GM21717 (cell line): ENCODE results near the gene IL1R1.

Experiments used
- ATAC-seq: cut with Tn5 transposase; IDR thresholded peaks from one replicate; pipeline ENCODE4 v1.9.1; 2021; ENCODE audit warnings: mild to moderate bottlenecking, moderate library complexity; ENCODE audit not compliant: unreplicated experiment

IL1R1 gene

DNA sequence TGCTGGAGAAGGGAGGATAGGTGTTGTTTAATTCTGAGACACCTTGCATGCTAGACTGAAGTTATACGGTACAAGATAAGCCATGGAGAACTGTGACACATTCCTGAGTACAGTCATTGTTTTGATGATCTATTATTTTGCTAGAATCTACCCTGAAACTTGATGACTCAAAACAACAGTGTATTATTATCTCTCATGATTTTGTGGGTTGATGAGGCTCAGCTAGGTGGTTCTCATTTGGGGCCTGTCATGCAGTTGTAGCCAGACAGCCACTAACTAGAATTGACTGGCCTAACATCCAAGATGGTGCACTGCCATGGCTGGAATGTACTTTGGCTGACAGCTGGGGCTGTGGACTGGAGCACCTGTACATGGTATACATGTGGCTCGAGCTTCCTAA, 5.4 kb upstream of the IL1R1 start:
- ATAC-seq, result no peak

DNA sequence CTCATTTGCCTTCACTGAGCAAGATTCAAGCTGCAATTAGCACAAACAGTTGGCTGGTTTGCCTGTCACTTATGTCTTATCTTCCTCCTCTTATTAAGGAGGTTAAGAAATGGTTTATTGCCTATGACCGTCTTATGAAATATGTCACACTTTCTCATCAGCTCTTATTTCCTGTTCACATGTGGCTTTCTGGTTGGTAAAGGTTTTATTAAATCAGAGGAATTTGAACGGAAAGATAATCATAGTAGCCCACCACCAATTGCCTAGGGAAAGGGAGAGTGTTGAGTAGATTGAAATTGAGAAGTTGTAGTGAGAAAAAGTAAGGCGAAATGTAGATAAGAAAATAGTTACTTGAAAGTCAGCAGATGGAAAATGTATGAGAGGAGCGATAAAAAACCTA, 4.2 kb upstream of the IL1R1 start:
- no peak for ATAC-seq

DNA sequence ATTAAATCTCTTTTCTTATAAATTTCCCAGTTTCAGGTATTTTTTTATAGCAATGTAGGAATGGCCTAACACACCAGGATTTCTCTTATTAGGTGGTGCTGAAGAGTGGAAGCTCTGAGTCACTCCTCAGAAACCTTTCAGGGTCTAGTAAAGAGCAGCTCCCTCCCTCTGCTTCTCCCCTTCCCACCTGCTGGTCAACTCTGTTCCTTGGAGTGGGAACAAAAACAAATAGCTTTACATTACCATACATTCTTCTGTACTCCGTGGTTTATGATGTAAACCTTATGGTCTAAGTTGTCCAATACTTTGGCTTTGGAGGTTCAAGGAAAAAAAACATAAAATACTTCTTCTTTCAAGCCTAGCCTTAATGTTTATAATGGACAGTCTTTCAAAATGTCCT, 2.7 kb upstream of the IL1R1 start:
- no peak for ATAC-seq

DNA sequence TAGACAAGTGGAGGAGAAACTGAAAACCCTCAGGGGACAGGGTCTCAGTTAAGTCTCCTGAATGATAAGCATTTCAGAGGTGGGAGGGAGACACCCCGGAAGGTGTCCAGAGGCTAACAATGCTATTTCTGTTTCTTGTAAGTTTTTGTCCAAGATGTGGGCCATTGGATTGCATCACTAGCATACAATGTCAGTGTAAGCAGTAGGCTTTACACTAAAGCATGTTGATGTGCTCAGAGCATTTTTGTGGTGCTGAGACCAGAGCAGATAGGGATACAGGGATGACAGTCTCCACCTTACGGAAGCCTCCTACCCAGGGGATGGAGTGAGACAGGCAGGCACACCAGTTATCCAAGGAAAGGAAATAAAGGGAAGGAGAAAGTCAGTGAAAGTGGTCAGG, 2.2 kb upstream of the IL1R1 start:
- no peak for ATAC-seq

DNA sequence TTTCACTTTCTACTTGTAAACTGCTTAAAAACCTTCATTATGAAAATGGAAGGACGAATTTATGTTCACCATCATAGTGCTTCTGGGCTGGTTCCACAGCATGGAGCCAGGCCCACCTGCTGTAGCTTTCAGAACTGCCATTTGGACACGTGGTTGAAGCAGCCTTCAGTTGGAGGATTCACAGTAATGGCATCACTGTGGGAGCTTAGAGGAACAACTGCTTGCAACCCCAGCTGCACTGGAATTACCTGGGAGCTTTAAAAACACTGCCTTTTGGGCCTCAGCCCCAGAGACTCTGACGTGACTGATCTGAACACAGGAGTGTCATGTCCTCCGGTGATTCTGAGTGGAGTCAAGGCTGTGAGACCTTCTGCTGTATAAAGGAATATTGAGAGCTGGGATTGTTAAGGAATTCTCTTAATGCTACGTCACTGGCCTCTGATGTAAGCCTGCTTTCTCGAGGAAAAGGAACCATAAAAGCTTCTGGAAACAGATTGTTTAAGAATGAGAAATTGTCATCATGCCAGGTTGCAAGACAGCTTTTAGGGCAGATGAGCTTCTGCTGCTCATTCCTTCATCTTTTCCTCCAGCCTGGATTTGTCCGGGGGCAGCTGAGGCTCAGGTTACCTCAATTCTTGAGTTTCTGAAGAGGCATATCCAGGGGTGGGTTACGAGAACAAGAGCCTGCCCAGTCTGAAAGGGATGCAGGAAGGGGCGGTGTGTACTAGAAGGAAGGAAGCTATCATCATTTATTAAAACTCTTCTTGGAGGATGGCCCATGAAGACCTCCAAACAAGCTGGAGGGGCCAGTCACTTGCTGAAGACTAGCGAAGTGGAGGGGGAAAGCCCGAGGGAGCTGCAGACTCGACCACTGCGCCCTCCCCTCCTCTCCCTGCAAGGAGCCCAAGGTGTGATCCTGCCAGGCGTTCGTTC, 1.3 kb upstream of the IL1R1 start:
- no peak for ATAC-seq

DNA sequence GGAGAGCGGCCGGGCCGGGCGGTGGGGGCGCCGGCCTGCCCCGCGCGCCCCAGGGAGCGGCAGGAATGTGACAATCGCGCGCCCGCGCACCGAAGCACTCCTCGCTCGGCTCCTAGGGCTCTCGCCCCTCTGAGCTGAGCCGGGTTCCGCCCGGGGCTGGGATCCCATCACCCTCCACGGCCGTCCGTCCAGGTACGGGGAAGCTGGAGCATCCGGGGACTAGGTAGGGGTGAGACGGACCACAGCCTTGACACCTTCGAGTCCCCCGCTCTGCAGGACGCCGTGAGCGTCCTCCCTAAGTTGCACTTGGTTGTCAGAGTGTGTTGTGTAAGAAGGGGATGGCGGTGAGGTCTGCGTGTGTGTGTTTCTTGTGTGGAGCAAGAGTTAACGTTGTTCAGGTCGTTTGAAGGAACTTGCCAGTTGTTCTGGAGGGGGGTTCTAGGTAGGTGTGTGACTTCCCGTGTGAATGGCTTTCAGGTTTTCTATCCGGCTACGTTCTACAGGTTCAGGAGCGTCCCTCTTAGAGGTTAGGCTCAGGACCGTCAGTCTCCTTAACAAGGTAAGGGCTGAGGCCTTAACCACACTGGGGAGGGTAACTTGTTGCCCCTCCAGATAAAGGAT, 393 bp downstream of the IL1R1 start:
- ATAC-seq, result no peak

DNA sequence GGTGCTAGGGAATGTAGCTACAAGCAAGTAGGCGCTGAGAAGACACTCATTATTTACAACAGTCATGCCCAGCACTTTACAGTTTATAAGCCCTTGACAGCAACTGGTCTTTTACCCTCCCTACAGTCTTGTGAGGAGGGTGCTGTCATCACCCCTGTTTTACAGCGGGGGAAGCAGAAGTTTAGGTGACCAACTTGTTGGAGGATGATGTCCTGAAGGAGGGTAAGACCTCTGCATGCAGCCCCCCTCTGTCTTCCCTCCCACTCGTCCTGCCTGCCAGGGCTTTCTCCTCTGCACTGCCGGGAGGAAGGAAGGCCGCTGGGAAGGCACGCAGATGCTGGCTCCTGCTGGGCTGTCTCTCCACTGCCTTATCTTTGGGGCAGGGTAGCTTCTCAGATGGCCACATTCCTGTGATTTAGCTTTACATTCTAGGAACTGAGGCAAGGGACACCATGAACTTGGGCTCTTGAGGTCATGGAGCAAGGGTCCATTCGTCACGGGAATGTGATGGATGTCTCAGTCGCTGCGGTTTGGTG, 972 bp downstream of the IL1R1 start:
- no peak for ATAC-seq

DNA sequence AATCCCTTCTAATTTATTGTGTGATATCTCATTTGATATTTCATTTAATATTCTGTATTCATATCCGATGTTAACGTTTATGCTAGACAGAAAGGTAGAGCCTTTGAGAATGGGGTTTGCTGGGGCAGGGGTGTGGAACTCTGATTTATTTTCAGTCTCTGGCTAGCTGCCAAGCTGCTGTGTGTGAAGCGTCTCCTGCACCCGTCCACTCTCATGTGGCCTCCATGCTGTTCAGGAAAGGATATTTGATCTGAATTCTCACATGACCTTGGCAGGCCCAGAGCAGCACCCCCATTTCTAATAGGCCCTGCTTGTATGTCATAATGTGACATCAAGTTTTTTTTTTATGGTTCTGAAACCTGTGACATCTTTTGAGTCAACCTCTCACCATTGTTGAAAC, 1.6 kb downstream of the IL1R1 start:
- no peak for ATAC-seq

DNA sequence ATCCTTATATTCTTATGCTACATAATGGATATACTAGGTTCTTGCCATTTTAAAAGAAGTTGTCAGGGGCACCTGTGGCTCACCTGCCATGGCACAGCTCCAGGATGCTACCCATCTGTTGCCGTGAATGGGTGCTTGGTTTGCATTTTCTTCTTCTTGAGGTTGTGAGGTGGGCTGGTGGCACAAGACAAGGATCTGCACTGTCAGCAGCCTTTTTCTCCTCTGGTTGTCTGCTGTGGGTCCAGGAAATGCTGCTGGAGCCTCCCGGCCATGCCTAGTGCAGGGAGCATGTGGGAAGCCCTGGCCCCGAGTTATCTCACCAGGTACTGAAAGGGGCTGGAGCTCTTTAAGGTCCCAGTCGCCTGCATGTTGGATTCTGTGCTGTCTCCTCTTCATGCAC, 2.6 kb downstream of the IL1R1 start:
- ATAC-seq, result no peak

DNA sequence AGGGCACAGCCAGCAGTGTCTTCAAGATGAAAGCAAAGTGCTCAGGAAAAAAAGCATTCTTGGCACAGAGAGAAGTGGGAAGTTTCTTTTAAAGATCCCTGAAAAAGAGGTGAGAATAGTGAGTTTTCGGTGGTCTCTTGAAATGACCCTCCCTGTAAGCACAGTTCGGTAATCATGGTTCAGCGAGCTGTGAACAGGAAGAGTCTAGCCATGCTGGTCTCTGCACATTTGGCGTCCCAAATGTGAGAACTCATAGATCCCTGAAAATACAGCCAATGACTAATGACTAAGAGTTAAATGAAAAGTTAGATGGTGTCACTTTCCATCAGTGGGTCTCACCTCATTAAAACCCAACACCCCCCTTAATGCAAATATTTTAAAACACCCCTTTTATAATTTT, 3.4 kb downstream of the IL1R1 start:
- ATAC-seq, result no peak

DNA sequence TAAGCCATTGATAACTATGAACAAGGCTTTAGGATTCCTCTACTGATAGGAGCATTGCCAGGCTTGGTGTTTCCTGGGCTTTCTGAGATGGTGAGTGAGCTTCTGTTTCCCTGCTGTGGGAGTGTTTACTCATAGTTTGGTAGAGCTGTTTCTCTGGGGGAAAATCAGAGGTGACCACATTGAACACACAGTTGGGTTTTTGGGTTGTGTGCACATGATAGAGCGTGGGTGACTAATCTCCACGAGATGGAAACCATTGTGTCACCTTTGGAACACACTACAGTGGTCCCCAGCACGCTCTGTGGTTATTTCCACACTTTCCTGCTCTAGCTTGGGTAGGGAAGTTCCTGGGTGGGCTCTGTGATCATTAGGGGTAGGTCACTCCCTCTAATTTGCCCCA, 5.4 kb downstream of the IL1R1 start:
- ATAC-seq, result no peak

DNA sequence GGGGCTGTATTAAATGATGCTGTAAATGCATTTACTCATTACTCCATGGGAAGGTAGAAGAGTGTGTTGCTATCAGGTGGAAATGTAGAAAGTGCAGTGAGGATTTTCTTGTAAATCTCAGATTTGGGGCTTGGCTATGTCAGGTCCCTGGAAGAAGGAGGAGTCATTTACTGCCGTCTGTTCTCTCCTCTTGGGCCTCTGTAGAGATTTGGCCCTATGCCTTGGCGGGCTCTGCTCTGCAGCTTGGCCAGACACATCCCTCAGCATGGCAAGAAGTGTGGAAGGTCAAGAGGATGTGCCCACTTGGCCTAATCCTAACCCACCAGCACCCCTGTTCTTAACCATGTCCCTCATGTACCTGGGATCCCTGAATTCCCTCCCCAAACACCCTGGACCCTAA, 6.7 kb downstream of the IL1R1 start:
- ATAC-seq, result no peak

DNA sequence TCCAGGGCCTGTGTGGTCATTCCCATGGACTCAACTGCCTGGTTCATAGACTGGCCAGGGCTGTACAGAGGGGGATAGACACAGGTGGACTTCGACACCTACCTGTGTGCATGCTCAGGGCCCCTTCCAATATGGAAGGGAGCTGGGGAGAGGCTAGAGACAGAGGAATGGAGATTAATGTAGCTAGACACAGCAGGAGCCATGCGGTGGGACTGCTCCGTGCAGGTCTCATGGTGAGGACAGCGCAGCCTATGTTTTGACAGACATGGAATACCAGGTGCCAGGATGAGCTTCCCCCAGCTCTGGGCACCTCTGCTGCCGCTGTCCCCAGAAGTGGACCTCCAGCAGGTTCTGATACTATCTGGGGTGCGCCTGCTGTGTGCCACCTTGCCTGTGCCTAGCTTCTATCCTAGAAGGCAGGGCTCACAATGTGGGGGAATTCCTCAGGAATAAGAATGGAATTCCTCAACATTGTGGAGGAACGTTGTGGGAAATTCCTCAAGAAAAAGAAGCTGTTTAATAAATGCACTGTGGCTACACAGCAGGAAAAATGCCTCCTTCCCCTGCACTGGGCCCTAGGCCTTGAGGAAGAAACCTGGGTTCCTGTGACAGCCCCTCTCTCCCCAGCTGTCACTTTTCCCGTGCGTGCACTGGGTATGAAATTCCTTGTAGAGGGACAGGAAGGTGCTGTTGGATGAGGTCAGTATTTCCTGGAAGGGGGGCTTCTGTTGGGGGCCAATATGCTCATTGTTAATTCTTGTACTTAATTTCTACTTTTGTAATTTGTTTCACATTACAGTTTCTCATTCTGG, 7.3 kb downstream of the IL1R1 start:
- ATAC-seq, result no peak

DNA sequence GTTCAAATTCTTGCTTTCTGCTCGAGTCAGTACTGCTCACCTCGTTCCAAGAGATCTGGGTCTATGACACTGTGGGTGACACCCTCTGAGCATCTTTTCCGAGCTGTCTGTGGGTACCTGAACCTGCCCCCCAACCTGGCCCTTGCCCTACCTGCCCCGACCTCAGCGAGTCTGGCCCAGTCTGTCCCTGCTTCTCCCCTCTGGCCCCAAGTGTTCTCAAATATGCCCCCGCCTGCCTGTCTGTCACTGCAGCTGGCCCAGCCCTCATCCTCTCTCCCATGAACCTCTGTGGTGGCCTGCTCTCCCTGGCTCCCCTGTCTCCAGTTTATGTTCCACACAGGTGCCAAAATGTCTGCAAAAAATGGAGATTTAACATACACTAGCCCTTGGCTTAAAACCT, 11.8 kb downstream of the IL1R1 start:
- no peak for ATAC-seq

DNA sequence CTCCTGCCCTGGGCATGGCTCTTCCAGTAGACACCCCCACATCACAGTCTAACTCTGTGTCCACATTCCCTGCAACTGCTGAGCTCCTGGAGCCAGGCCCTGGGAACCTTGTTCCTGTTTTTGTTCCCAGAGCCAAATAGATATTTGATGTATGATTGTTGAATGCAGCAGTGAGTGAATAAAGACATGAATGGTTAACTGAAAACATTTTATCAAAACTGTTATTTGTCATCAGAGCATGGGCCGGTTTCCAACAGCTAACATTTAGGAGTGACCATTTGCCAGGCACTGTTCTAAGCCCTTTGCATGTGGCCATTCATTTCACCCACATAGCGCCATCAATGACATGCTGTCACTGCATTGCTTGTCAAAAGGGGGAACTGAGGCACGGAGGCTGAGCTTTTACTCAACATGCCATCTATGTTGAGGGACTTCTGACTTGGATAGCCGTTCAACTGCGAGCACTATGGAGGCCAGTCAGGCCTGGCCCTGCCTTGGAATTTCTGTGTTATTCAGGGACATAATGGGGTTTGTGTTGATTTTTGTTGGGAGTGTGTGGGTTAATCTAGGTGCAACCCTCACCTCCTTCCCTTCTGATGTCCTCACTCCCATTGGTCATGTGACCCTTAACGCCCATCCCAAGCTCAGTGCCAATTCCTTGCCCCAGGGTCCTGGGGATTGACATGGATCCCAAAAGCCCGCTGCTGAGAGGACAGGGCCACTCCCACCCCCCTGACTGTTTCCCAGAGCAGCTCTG, 12.6 kb downstream of the IL1R1 start:
- ATAC-seq, result no peak

DNA sequence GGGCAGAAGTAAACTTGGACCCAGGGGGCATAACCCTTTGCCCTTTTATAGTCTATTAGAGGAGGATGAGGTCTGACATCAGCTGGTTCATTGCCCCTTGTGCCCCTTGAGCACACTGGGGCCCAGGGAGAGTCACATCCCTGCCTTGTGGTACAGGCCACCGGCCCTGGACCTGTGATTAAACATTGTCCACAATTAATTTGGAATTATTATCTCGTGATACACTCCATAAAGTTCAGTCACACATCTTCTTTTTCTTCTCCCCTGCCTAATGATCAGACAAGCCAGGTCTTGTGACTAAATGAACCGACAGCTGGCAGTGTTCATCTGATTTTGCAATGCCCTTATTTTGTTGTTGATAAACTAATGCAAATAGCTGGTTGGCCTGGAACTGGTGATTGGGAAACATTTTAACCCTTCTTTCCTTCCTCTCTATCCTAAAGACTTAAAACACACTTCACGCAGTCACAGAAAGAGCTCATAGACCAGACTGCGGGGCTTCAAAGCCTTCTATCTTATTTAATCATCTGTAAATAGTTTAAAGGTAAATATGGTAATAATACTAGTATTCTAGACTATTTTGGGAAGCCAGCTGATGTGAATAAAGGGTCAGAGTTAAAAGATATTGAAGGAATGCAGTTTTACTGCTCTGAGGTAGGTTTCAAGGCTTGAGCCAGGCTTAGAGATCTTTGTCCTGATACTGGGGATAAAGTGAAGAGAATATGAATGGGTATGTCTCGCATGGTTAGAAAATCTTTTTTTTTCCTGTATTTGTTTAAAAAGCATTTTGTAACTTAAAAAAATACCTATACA, 13.4 kb downstream of the IL1R1 start:
- ATAC-seq, result no peak

DNA sequence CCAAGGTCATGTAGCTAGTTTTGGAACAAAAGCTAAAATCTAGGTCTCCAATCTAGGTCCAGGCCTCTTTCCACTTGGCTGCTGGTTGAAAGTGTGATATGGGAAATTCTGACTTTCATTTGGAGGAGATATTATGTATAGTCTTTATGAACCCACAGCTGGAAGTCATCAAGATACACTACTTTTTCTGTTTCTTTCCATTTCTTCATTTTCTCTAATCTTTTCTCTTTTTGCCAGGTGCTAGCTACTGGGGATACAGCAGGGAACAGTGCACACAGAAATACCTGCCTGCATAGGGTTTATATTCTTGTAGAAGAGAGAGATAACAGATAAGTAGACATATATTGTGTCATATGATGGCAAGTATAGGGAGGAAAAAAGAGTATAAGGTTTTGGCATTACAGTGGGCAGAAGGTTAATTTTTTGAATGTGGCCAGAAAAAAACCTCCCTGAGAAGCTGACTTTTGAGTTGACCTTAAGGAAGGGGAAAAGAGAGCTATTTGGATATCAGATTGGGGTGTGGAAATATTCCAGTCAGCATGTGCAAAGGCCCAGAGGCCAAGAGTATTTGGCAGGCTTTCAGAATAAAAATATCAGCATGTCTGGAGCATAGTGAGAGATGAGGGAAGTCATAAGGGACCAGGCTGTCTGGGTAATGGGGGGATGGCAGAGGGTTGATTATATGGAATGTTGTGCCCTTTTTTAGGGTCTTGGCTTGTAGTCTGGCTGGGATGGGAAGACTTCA, 15.6 kb downstream of the IL1R1 start:
- no peak for ATAC-seq

DNA sequence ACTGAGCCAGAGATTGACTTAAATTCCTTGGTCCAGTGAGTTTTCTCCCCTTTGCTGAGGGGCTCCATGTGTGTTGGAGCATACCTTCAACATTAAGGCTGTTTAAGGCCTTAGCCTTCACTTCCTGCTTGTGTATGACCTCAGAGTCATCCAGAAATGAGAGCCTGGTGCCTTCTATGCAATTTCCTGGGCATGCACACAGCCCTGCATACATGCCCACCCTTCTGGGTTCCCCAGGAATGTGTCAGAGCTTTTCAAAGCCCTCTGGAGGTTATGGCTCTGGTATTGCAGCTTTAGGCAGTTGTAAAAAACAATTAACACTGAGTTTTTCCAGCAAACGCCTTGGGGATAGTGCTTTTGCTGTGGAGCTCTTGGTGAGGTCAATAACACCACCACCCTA, 16.7 kb downstream of the IL1R1 start:
- ATAC-seq, result no peak

DNA sequence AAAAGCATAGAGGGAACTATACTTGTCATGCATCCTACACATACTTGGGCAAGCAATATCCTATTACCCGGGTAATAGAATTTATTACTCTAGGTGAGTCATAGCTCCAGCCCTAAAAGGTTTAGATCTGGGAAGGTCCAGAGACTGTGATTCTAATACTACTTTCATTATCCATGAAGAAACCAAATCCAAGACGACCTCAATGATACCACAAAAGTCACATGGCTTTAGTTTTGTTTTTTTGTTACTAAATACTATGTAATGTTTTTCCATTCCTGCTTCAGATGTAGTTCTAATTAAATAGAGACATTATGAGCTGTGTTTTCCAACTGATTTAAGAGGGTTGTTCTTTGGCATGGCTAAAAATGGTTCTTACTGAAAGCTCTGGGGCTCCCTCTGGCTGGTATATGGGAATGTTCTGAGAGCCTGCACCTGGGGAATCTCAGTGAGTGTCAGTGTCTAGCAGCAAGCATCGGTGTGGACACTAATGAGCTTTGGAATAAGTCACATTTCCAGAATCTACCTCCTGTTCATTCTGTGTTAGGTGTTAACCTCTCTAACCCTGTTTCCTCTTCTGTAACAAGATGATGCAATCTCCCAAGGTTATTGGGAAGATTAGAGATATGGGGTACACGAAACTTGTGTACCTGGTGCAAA, 23.8 kb downstream of the IL1R1 start:
- ATAC-seq, result no peak
